Renal pelvis (tissue), 4 donors: ENCODE measurements around the gene CCDC3. TPM values are rescaled to one million over a fixed set of nuclear protein-coding genes. Genes with fewer than 3 reads are reported as not detected.
A peak's percentile ranks its signal among the peaks of the same experiment; 100 is the strongest.
"Not testable (repeated sequence)": the region's sequence is repeated elsewhere in the genome, so short reads cannot be mapped to it uniquely, and the experiment has no call there.

Experiments
- DNase-seq: peaks from one replicate; pipeline ENCODE4 v3.0.0-alpha.2; 2013
- polyA plus RNA-seq, 3 donors: library from polyadenylated mRNA; unstranded; fragments of 120-200 nt; gene quantifications; one replicate each; pipeline ENCODE4 v1.2.1, GENCODE V29; 2013; ENCODE audit not compliant: insufficient read length in 3 of 3

CCDC3 gene
- polyA plus RNA-seq, 3 donors = 9.9 to 16.1 (median 12.7) TPM

GRCh38 chr10:12896251-12896650 lies 105.3 kb downstream of the CCDC3 start:
- DNase-seq = no peak

- DNase-seq = no peak
Observed at GRCh38 chr10:12892924-12893323, 108.6 kb downstream of the CCDC3 start.

- no peak for DNase-seq
Observed at GRCh38 chr10:12890958-12891357, 110.6 kb downstream of the CCDC3 start.

- no peak for DNase-seq
Observed at GRCh38 chr10:12888470-12888869, 113.0 kb downstream of the CCDC3 start.

- no peak for DNase-seq
Observed at GRCh38 chr10:12887780-12888179, 113.7 kb downstream of the CCDC3 start.

DNA sequence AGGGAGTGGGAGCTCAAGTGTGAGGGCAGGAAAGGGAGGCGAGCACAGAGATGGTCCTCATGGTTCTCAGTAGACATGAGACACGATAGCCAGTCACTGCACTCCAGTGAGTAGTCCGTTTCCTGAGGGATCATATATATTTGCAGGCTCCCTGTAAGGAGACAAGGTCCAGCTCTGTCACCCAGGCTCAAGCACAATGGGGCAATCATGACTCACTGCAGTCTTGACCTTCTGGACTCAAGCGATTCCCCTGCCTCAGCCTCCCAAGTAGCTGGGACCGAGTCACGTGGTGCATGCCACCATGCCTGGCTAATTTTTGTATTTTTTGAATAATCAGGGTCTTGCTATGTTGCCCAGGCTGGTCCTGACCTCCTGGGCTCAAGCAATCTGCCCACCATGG lies 116.7 kb downstream of the CCDC3 start:
- DNase-seq = no peak

DNA sequence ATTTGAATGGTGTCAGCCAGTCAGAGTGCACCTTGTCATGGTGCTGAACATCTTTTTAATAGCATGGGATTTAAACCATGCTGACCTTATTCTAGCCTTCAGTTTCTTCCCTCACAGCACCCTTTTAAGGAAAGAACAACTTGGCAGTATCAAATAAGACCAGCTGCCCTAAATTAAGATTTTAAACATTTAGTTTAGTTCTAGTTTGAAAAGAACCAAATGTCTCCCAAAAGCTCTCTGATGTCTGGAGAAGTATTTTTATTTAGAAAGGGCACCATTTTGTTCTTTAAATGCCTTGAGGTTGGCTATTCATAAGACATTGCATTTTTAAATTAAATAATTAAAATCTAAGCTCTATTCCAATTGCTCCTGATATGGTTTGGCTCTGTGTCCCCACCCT lies 121.1 kb downstream of the CCDC3 start:
- no peak for DNase-seq

GRCh38 chr10:12877150-12877549 lies 124.4 kb downstream of the CCDC3 start:
- no peak for DNase-seq

GRCh38 chr10:12876266-12876665 lies 125.2 kb downstream of the CCDC3 start:
- DNase-seq = no peak

DNA sequence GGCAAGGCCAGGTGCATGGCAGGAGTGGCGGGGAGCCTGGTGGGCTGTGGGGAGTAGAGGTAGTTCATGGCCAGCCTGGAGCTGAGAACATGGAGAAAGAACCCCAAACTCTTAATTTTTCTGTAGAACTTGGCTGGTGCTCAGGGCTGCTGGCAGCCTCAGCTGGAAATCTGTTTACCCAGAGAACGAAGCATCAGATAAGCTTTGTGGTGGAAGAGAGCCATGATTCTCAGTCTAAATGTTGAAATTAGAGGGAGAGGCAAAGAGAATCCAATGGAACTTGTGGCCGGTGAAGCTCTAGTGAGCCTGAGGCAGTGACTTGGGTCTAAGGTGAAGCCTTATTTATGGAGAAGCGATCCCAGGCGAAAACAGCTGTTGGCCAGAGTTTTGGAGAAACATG lies 126.4 kb downstream of the CCDC3 start:
- DNase-seq = no peak

DNA sequence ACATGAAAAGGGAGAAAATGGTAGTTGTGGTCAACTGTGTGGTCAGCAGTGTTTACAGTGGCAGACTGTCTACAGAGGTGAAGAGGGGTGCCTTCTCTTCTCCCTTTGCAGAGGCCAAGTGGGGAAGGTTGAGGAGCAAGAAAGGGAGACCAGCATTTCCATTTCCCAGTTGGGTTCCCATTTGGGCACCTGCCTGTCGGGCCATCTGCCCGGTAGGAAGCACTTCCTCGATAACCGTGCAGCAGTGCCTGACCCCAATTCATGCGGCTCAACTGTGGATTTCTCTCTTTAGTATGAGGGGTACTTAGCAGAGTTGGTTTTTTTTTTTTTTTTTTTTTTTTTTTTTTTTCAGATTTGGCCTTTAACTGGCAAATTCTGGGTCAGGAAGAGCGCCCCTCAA lies 127.0 kb downstream of the CCDC3 start:
- no peak for DNase-seq

GRCh38 chr10:12873172-12873571 lies 128.3 kb downstream of the CCDC3 start:
- peak; percentile 15 for DNase-seq

- peak; percentile 37 for DNase-seq
Observed at GRCh38 chr10:12872577-12872976, 128.9 kb downstream of the CCDC3 start.

DNA sequence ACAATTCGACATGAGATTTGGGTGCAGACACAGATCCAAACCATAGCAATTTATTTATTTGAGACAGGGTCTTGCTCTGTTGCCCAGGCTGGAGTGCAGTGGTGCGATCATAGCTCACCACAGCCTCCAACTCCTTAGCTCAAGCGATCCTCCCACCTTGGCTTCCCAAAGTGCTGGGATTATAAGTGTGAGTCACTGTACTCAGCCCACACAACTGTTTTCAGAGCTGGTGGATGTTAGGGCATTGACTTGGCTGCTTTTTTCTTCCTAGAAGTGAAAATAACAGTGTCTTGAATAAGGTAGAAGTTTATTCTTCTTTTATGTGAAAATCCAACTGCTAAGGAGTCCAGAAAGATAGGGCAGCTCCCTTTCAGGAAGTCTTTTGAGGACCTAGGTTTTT lies 132.1 kb downstream of the CCDC3 start:
- DNase-seq = no peak

GRCh38 chr10:12868229-12868628 lies 133.3 kb downstream of the CCDC3 start:
- no peak for DNase-seq

DNA sequence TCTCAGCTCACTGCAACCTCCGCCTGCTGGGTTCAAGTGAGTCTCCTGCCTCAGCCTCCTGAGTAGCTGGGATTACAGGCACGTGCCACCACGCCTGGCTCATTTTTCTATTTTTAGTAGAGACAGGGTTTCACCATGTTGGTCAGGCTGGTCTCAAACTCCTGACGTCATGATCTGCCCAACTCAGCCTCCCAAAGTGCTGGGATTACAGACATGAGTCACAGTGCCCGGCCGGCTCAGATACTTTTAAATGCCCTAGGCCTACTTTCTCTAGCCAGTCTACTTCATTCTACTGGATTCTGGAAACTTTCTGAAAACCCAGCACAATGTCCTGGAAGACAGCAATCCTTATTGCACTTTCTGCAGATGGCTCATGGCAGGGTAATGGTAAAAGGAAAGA lies 136.0 kb downstream of the CCDC3 start:
- DNase-seq = not testable (repeated sequence)

DNA sequence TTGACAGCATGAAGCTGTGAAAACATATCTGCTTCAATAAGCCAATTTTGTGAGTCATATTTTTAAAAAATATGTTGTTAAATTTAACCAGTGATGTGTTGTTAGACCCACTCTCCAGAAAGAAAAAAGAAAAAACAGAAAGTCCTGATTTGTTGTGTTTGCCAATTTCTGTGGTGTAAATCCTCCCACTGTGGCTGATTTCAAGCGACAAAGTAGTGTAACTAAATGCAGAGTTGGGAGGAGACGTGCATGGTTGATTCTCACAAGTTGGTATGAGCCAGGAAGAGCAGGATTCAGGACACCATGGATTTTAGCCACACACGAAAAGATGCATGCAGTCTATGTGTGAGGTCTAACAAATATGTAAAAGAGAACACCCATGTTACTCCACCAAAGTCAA lies 139.1 kb downstream of the CCDC3 start:
- DNase-seq = no peak

DNA sequence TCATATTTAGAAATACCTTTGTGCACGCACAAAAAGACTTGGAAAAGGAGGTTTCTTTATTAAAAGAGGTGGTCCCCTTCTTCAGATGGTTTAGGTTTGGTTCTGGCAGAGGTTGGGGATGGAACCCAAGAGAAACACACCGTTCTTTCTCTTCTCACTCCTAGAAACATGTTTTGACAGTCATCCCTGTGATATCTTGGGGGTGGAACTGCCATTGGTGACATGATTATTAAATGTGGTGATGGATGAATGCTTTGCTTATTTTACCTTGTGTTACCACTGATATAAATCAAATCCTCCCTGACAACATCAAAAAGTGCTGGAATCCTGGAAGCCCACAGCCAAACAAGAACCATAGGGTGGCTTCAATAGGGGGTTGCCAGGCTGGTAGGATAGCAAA lies 146.5 kb downstream of the CCDC3 start:
- no peak for DNase-seq

DNA sequence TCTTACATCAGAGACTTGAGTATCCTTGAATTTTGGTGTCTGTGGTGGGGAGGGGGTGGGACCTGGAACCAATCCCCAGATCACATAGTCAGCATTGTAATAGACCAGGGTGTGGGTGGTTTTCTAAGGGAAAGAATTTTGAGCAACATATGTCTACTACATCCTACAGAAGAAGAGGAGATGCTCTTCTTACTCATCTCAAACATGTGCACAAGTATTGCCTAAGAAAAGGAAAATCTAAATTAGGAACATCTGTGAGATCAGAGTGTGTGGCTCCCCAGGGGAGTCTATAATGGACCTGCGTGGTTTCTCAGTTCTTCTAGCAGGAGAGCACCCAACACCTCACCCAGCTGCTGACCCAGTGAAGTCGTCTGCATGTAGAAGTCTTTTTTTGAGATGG lies 148.8 kb downstream of the CCDC3 start:
- no peak for DNase-seq

DNA sequence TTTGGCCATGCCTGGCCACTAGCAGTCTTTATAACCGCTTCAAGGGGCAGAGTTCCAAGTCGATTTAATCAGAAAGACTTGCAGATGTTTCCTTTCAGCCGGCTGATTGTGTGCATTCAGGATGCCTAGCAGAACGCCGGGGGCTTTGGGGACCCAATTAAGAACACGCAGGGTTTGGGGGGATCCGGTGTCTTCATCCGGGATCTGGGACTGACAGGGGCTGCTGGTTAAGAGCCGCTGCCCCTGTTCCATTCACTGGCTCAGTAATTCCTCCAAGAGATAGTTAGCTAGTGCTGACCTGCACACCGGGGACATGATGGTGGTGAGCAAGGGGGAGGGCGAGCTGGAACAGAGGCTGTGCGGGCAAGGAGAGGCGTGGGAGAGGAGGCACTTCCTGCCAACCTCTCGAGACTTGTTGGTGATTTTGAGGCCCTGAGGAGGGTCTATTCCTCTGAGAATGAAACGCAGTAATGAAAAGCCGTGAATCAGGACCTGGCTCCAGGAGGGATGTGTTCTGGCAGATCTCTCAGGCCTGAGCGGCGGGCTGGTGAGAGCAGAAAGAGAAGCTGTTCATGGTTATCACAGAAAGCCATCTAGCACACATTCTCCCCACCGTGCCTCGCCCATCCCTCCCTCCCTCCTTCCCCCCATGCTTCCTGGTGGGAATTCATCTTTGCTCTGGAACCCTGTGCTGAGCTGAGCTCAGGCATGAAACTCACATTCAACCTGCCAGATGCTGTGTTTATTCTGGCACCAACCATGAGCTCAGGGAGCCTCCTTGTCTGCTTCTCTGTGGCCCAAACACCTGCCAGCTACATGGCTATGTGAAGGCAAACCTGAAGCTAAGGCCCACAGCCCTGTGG lies 152.0 kb downstream of the CCDC3 start:
- no peak for DNase-seq

DNA sequence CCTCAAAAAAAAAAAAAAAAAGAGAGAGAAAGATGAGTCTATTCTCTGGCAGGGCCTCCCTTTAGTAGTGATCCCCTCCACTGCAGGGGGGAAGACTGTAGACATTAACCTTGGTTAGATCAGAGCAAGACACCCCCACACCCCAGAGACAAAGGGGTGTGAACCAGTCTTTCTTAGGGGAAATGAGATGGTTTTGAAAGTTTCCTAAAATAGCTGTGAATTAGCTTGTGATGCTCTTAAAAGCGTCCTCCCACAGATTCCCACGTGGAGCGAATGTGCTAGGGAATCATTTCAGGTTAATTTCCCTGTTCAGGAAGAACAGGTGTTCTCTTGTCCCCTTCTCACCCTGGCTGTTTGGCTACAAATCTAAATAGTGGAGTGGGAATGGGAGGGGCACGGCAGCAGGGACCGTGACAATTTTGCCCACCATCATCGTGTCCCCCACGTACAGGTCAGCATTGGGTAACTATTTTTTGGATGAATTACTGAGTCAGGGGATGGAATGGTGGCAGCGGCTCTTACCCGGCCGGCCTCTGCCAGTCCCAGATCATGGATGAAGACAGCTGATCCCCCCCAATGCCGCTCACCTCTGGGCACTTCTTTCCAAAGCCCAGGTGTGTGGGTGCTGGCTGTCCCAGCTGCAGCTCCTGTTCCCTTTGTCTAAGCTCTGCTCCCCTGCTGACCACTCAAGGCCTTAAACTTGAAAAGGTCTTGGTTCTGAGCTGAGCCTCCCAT lies 152.9 kb downstream of the CCDC3 start:
- no peak for DNase-seq

DNA sequence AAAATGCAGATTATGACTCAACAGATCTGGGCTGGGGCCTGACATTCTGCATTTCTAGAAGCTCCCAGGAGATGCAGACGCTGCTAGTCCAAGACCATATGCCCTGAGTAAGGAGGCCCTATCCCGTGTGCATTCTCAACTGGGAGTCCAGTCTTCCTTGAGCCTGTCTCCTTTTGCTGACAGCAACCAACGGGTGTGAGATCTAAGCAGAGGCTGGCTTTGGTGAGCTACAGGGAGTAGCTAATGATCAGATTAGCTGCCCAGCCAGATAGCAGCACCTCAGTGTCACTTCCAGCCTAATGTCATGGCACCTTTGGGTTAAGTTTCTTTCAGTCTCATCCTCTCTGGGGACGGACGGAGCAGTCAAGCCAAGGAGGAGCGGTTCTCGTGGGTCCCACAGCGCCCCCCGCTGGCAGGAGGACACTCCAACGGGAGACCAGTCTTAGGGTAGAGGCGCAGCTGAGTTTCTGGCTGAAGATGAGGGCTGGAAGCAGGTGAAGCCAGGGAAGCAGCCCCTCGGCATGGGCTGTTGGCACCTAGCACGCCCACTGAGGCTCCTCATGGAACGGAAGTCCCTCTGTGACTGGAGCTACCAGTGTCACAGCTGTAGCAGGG lies 154.0 kb downstream of the CCDC3 start:
- DNase-seq = no peak

- DNase-seq = no peak
Observed at GRCh38 chr10:12846718-12847117, 154.8 kb downstream of the CCDC3 start.
